ENCODE measurements around the gene HS1BP3.

DNA sequence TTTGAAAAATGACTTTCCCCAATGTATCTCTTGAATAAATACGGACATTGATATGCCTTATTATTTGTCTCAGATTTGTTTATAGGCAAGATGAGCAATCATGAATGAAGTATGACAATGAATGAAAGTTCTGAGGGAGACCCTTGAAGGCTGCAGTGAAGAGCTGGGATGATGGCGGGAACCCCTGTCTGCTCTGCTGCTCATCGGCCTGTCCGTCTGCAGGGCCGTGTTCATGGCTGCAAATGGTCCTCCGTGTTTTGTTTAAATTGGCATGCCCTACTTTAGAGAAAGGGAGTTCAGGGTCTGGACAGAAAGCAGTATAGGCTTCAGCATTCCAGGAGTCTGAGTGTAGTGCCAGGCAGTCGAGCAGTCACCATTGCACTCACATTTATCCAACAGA, 1.2 kb upstream of the HS1BP3 start:
- TF ChIP-seq TAF1 (IDR thresholded peaks at IDR 0.05; ENCODE audit: low read depth): no peak
- TF ChIP-seq, protein P1, sequence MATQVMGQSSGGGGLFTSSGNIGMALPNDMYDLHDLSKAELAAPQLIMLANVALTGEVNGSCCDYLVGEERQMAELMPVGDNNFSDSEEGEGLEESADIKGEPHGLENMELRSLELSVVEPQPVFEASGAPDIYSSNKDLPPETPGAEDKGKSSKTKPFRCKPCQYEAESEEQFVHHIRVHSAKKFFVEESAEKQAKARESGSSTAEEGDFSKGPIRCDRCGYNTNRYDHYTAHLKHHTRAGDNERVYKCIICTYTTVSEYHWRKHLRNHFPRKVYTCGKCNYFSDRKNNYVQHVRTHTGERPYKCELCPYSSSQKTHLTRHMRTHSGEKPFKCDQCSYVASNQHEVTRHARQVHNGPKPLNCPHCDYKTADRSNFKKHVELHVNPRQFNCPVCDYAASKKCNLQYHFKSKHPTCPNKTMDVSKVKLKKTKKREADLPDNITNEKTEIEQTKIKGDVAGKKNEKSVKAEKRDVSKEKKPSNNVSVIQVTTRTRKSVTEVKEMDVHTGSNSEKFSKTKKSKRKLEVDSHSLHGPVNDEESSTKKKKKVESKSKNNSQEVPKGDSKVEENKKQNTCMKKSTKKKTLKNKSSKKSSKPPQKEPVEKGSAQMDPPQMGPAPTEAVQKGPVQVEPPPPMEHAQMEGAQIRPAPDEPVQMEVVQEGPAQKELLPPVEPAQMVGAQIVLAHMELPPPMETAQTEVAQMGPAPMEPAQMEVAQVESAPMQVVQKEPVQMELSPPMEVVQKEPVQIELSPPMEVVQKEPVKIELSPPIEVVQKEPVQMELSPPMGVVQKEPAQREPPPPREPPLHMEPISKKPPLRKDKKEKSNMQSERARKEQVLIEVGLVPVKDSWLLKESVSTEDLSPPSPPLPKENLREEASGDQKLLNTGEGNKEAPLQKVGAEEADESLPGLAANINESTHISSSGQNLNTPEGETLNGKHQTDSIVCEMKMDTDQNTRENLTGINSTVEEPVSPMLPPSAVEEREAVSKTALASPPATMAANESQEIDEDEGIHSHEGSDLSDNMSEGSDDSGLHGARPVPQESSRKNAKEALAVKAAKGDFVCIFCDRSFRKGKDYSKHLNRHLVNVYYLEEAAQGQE (IDR thresholded peaks at IDR 0.05; ENCODE audit: low read depth): no peak
- TF ChIP-seq EP300 (IDR thresholded peaks at IDR 0.05; ENCODE audit: borderline replicate concordance): no peak
- TF ChIP-seq, protein P2, sequence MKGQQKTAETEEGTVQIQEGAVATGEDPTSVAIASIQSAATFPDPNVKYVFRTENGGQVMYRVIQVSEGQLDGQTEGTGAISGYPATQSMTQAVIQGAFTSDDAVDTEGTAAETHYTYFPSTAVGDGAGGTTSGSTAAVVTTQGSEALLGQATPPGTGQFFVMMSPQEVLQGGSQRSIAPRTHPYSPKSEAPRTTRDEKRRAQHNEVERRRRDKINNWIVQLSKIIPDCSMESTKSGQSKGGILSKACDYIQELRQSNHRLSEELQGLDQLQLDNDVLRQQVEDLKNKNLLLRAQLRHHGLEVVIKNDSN (IDR thresholded peaks at IDR 0.05): no peak
- TF ChIP-seq, protein P3, sequence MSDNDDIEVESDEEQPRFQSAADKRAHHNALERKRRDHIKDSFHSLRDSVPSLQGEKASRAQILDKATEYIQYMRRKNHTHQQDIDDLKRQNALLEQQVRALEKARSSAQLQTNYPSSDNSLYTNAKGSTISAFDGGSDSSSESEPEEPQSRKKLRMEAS (IDR thresholded peaks at IDR 0.05): no peak
- no peak for TF ChIP-seq YY1 (IDR thresholded peaks at IDR 0.05; ENCODE audit: low read depth)
- no peak for TF ChIP-seq CREB1 (IDR thresholded peaks at IDR 0.05; ENCODE audit: low read depth)
- TF ChIP-seq TCF12 (IDR thresholded peaks at IDR 0.05; ENCODE audit: low read depth): no peak
- no peak for TF ChIP-seq CEBPB (IDR thresholded peaks at IDR 0.05)
- TF ChIP-seq RAD21 (IDR thresholded peaks at IDR 0.05; ENCODE audit: low read depth): no peak
- no peak for TF ChIP-seq EGR1 (IDR thresholded peaks at IDR 0.05)
- no peak for TF ChIP-seq NFIC (IDR thresholded peaks at IDR 0.05)
